ENCODE results near the gene CNOT2. TPM values are rescaled to one million over a fixed set of nuclear protein-coding genes. Genes with fewer than 3 reads are reported as not detected.

Gene CNOT2
- polyA plus RNA-seq, 1 donor (not counting 4 experiments of a cell fraction or from before 2014, with no cell fraction given), result 85.3 TPM

DNA sequence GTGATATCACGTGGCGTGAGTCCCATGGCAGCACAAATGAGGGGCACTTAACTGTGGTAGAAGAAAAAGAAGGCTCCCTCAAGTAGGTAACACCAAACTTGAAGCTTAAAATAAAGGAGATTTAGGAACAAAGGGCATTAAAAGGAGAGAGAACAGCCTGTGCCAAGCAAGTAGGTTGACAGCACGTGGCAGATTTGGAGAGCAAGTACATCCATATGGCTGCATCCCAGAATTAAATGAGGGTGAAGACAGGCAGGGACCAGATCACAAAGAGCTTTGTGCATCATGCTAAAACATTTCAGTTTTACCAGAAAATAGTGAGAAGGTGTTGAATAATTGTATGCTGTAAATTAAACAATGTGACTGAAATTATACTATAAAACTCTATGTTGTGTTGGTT, 155.6 kb downstream of the CNOT2 start:
- Histone ChIP-seq H3K27ac (ENCODE audit: control insufficient read depth, insufficient read depth, low read length) (no peak overlapping the region), H3K9me1 (ENCODE audit: control insufficient read depth, extremely low read depth, insufficient read depth, low read length) (no peaks in the 10 kb centered on the region), H3K4me3 (ENCODE audit: control insufficient read depth in 2 of 3, extremely low read depth in 1 of 3, insufficient read depth in 2 of 3, low read depth in 1 of 3, low read length in 3 of 3) (no peak overlapping the region), H3K4me1 (ENCODE audit: control insufficient read depth, extremely low read depth, insufficient read depth, low read length) (peaks cover 6% of the 10 kb centered on the region), H3K4me2 (ENCODE audit: control insufficient read depth, extremely low read depth, insufficient read depth, low read depth, low read length) (no peak overlapping the region), H2AFZ (ENCODE audit: control insufficient read depth, low read length) (no peak overlapping the region), H3K36me3 (ENCODE audit: control insufficient read depth in 2 of 2, extremely low read depth in 1 of 2, insufficient read depth in 2 of 2, low read length in 2 of 2) (no peaks in the 10 kb centered on the region), H4K20me1 (ENCODE audit: control insufficient read depth, extremely low read depth, insufficient read depth, low read length) (no peaks in the 10 kb centered on the region), H3K9me3 (ENCODE audit: control insufficient read depth, low read depth, low read length) (no peaks in the 10 kb centered on the region), H3K79me2 (ENCODE audit: control insufficient read depth, insufficient read depth, low read length) (no peaks in the 10 kb centered on the region), H3K9ac (ENCODE audit: control insufficient read depth, extremely low read depth, insufficient read depth, low read length) (no peak overlapping the region), H3K27me3 (ENCODE audit: control insufficient read depth, extremely low read depth, insufficient read depth, low read length) (no peaks in the 10 kb centered on the region)
- dilution Hi-C loops (cut with MboI; ENCODE audit: extremely low pct_ligation_motif_present, low sequenced_read_pairs), result no loop called here
- FAIRE-seq, result no peak
- DNase-seq (ENCODE audit: low read depth, low spot score), result no peak
- TF ChIP-seq EZH2 (IDR thresholded peaks at IDR 0.05; ENCODE audit: low read length) (no peak), CTCF (optimal IDR thresholded peaks at IDR 0.05 in 1 of 3, IDR thresholded peaks at IDR 0.05 in 1 of 3, conservative IDR thresholded peaks at IDR 0.05 in 1 of 3; ENCODE audit: extremely low read depth in 1 of 3, insufficient read depth in 2 of 3, low read length in 3 of 3) (no peak)

DNA sequence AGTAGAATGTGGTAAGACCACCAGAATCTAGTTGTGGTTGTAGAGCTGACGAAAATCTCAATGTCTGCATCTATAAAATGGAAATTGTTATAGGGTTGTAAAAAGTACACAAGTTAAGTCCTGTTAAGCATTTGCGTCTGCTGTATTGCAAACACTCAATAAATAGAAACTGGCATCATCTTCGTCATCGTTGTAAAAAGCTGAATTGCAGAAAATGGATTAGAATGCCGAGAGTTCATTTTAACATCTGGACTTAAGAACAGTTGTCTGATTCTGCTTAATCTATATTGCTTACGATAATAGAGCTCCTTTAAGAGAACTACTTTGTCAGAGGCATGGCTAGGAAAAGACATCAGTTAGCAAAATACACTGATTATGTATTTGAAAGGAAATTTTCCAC, 156.1 kb downstream of the CNOT2 start:
- no peaks in the 10 kb centered on the region for H3K27me3 ChIP-seq (ENCODE audit: control insufficient read depth, extremely low read depth, insufficient read depth, low read length)
- H3K27ac ChIP-seq (ENCODE audit: control insufficient read depth, insufficient read depth, low read length), result no peak overlapping the region
- FAIRE-seq, result no peak
- dilution Hi-C loops (cut with MboI; ENCODE audit: extremely low pct_ligation_motif_present, low sequenced_read_pairs), result no loop called here
- no peak for DNase-seq (ENCODE audit: low read depth, low spot score)
- peaks cover 3% of the 10 kb centered on the region for H3K4me1 ChIP-seq (ENCODE audit: control insufficient read depth, extremely low read depth, insufficient read depth, low read length)
- no peaks in the 10 kb centered on the region for H3K9me1 ChIP-seq (ENCODE audit: control insufficient read depth, extremely low read depth, insufficient read depth, low read length)
- no peak overlapping the region for H3K4me2 ChIP-seq (ENCODE audit: control insufficient read depth, extremely low read depth, insufficient read depth, low read depth, low read length)
- H4K20me1 ChIP-seq (ENCODE audit: control insufficient read depth, extremely low read depth, insufficient read depth, low read length), result no peaks in the 10 kb centered on the region
- H2AFZ ChIP-seq (ENCODE audit: control insufficient read depth, low read length), result no peak overlapping the region
- no peak for TF ChIP-seq CTCF (optimal IDR thresholded peaks at IDR 0.05 in 1 of 3, IDR thresholded peaks at IDR 0.05 in 1 of 3, conservative IDR thresholded peaks at IDR 0.05 in 1 of 3; ENCODE audit: extremely low read depth in 1 of 3, insufficient read depth in 2 of 3, low read length in 3 of 3)
- TF ChIP-seq EZH2 (IDR thresholded peaks at IDR 0.05; ENCODE audit: low read length), result no peak
- no peaks in the 10 kb centered on the region for H3K79me2 ChIP-seq (ENCODE audit: control insufficient read depth, insufficient read depth, low read length)
- no peak overlapping the region for H3K9ac ChIP-seq (ENCODE audit: control insufficient read depth, extremely low read depth, insufficient read depth, low read length)
- no peaks in the 10 kb centered on the region for H3K36me3 ChIP-seq (ENCODE audit: control insufficient read depth in 2 of 2, extremely low read depth in 1 of 2, insufficient read depth in 2 of 2, low read length in 2 of 2)
- no peaks in the 10 kb centered on the region for H3K9me3 ChIP-seq (ENCODE audit: control insufficient read depth, low read depth, low read length)
- H3K4me3 ChIP-seq (ENCODE audit: control insufficient read depth in 2 of 3, extremely low read depth in 1 of 3, insufficient read depth in 2 of 3, low read depth in 1 of 3, low read length in 3 of 3), result no peak overlapping the region
